IPS DF 4.7 (cell line): Measurements from ENCODE around the gene LGALS14.
"Not testable (repeated sequence)": the region's sequence is repeated elsewhere in the genome, so short reads cannot be mapped to it uniquely, and the experiment has no call there.

Source experiments
- DNase-seq: peaks from one replicate; pipeline ENCODE4 v3.0.0-alpha.2; 2013; ENCODE audit warnings: low spot score; ENCODE audit errors: extremely low read depth

LGALS14 gene, protein sequence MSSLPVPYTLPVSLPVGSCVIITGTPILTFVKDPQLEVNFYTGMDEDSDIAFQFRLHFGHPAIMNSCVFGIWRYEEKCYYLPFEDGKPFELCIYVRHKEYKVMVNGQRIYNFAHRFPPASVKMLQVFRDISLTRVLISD

DNA sequence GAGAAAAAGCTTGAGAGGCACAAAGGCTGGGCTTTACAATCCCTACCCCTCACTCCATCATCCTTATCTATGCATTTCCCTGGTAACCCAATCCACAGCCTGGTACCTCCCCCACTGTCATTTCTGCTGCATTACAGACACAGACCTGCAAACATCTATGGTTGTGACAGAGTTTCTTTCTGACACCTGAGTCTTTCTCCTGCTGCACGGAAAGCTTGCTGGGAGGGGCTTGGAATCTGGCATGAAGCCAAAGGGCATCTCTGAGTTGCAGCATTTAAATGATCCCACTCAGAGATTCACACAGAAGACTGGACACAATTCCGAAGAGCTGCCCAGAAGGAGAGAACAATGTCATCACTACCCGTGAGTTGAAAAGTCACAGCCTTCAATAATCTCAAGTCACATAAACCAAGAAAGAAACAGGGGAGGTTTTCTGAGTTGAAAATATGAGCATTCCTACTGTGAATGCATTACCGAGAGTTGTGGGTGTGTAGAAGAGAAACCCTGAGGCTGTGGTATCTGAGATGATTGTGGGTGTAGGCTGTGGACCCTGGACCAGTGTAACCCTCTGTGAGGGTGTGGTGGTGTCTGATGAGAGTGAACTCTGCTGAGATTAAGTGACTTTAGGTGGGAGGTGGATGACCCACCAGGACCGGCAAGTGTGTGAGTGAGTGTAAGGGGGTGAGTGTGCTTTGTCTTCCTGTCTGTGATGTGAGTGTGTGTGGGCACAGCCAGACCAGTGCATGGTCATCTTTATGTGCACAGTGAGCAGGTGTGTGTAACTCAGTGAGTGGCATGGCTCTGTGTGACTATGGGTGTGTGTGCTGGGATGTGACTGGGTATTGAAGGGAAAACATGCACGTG is at the start of gene LGALS14:
LGALS14 (plus strand) TSS at position 301 of the 864 bp plus-strand sequence; CDS start at position 349, 48 bp downstream.
- no peak for DNase-seq

DNA sequence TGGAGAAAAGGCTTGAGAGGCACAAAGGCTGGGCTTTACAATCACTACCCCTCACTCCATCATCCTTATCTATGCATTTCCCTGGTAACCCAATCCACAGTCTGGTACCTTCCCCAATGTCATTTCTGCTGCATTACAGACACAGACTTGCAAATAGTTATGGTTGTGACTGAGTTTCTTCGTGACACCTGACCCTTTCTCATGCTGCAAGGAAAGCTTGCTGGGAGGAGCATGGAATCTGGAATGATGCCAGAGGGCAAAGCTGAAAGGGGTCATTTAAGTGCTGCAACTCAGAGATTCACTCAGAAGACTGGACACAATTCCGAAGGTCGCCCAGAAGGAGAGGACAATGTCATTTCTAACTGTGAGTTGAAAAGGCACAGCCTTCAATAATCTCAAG is 48.7 kb upstream of the LGALS14 start, which contains the start of gene LGALS16:
LGALS16 (plus strand) TSS at position 301 of the 400 bp plus-strand sequence; CDS start at position 350, 49 bp downstream.
- DNase-seq: no peak

DNA sequence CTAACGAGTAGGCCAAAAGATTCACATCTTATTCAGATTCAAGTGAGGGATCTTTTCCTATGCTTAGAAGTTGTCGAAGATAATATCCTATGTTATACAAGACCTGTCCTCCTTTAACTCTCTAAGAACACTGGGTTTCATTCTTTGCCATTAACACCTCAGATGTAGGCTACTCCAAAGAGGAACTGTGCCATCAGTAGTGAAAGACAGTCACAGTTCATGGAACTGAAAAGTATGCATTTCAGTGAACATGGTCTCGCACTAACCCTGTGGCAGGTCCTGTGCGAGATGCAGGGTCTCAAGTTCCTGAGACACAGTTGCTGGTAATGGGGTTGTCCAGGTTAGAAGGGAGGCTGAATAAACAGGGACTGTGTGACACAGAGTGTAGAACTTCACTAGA is 44.5 kb upstream of the LGALS14 start:
- DNase-seq: no peak

DNA sequence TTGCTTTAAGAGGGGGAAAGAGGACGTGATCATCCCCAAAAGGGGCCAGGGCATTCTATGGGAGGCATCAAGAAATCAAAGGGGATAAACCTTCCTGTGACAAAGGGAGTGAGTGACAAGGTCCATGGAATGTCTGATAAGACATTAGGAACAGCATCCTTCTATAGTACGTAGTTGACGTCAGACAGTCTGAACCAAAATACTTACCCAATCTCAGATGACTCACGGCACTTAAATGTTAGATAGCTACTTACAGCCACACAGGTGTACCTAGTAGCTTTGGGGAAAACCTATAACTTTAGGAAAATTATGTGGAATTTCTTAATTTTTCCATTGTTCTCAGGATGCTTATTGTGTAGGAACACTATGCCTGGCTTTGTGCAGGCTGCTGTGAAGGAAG is 43.6 kb upstream of the LGALS14 start:
- no peak for DNase-seq

DNA sequence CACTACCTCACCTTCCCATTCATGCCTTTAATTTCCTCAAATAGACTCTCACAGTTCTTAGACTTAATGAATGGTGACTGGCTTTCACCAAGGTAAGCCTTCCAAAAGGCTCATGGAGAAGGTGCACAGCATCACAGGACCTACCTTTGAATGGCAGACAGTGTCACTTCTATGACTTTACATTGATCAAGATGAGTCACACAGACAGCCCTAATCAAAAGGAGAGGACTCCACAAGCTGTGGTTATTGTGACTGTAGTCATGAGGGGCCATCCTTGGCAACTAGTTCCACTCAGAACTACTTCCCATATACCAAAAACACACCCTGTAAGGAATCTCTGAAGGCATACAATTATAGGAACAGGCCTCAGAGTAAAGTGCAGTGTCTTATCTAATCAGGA is 42.7 kb upstream of the LGALS14 start:
- DNase-seq: no peak

DNA sequence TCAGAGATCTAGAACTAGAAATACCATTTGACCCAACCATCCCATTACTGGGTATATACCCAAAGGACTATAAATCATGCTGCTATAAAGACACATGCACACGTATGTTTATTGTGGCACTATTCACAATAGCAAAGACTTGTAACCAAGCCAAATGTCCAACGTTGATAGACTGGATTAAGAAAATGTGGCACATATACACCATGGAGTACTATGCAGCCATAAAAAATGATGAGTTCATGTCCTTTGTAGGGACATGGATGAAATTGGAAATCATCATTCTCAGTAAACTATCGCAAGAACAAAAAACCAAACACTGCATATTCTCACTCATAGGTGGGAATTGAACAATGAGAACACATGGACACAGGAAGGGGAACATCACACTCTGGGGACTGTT is 34.4 kb upstream of the LGALS14 start:
- not testable (repeated sequence) for DNase-seq

DNA sequence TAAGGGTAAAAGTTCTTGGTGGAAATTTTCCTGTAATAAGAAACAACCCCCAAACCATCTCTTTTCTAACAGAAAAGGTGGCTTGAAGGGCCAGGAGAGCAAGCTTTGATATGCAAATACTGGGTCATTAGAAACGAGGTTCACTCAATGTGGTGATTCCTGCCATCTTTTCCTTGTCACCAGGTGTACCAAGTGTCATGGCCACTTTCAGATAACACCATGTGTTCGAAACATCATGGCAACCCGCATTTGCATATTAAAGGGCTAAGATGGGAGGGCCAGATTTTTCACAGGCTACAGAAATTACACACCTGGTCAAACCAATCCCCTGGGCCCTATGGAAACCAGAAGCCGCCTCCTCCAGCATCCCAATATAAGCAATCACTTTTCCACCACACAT is 33.3 kb upstream of the LGALS14 start:
- no peak for DNase-seq

DNA sequence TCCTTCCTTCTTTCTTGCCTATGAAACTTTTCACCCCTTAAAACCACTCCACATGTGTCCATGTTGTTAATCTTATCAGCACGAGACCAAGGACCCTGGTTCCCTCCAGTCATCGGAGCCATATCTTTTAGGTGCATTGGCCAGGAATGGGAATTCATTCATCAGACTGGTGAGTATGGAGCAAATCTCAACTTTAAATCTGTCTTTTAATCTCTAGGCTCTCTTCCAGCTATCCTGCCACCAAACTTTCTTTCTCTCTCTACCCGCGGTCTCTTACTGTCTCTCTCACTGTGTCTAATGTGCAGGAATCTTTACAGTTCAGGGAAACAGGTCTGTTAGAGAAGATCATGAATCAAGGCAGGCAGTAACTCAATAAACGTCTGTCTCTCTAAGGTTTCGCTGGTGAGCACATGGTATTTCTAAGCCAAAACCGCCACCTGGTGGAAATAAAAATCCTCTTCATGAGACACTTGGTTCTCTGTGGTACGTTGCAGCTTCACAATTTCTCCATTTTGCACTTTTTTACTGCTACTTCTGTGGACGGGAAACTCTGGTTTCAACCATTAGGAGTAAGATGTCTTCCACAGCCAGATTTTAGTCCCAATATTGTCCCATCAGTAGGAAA is 32.4 kb upstream of the LGALS14 start:
- peak; percentile 58 for DNase-seq

DNA sequence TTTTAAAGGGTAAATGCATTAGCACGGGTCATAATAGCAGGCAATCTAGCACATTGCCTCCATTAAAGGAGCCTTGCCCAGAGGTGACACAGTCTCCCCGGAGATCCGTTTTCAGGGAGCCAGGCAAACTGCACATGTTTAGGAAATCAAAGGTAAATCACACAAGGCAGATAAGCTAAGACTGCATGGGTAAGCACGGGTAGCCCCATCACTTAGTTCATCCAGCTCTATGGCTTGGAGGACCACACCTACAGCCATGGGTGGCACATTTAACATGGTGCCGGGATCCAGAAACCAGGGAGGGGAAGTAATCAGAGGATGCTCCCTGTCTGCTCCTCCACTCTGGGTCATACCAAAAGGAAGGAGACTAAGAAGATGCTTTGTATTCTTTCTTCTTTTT is 31.8 kb upstream of the LGALS14 start:
- no peak for DNase-seq

DNA sequence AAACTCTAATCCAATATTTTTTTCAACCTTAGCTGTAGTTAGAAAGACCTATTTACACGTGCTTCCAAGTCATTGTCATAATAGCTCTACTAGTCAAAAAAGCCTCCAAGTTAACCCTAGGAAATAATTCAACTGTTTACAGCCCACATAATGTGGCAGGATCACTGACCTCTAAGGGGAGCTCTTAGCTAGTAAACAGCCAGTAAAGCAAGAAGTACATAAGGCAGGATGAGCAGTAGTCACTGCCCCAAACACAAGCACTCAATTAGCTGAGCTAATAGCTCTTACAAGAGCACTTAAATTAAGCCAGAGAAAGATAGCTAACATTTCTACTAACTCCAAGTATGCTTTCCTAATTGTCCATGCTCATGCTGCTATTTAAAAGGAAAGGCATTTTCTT is 30.4 kb upstream of the LGALS14 start:
- not testable (repeated sequence) for DNase-seq

DNA sequence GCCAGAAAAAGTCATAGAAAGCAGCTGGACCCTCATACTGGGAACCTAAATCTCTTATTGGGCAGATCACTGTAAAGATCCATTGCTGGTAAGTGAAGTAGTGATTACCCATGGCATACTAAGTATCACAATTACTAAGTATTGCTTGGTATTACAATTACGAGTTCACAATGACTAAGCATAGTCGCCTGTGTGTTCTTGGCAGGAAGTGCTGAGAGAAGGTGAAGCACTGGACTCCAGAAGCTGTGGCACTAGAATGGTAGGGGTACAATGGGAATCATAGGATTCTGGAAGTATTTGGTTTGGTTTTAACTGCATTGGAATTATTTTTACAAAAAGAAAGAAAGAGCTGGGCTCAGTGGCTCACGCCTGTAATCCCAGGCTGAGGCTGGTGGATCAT is 28.3 kb upstream of the LGALS14 start:
- no peak for DNase-seq

DNA sequence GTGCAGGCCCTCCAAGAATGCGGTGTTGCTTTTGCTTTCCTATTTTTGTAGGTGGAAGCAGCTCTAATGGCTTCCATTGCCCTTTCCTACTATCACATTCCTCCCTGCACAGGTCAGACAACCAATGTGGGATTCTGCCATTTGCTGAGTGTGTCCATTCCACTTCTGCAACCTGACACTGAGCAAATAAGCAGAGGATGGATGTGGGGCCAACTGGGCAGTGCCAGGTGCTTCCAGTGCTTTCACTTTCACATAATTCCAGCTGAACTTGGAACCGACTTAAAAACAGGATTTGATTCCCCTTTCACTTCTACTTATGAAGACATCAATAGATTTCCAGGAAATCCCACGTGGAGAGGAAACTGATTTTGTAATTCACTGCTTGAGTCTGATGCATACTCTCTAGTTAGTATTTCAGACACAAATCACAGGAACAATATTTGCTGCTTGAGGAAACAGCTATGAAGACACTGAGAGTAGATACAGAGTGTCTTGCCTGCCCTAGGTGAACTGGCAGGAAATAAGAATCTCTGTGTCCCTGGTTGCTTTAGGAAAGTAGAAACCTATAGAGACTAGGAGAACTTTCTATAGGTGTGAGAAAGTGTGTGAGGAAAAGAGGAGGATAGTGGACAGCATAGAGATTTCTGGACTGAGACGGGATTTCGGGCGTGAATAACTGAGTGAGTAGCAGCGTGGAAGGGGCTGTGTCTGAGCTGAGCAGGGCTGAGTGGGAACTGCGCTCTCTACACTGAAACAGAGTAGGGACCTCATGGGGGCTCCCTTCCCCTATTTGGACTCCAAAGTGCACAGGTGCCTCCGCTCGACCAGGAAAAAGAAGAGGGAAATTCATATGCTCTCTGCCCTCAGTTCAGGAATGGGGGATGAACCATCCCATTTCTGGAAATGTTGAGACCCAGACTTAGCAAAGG is 26.1 kb upstream of the LGALS14 start:
- DNase-seq: no peak

DNA sequence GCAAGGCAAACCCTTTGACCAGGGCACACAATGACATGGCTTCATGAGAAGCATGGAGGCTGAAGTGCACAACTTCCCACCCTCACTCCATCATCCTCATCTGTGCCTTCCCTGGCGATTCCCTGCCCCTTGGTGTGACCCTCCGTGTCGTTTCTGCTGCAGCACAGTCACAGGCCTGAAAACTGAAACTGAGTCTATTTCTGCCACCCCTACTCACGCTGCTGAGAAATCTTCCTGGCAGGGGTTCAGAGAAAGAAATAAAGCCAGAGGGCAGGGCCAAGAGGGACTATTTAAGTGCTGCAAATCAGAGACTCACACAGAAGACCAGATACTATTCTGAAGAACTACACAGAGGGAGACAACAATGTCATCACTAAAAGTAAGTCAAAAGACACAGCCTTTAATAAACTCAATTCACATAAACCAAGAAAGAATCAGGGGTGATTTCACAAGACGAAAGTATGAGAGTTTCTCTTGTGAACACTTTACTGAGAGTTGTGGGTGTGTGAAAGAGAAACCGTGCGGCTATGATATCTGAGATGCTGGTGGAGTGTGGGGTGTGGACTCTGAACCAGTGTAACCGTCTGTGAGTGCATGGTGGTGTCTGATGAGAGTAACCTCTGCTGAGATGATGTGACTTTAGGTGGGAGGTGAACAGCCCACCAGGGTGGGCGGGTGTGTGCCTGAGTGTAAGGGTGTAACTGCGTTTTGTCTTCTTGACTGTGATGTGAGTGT is 25.1 kb upstream of the LGALS14 start:
- DNase-seq: no peak

DNA sequence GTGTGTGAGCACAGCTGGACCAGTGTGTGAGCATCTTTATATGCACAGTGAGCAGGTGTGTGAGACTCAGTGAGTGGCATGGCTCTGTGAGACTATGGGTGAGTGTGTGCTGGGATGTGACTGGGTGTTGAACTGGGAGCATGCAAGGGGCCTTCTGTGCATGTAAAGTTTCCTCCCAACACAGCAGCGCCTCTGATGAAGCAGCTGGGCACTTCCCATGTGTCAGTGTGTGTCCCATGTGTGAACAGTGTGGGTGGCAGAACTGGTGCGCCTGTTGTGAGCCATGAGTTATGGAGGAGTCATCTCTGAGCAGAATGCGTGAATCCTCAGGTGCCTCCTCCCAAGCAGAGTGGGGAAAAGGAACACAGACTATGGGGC is 24.5 kb upstream of the LGALS14 start:
- DNase-seq: no peak

DNA sequence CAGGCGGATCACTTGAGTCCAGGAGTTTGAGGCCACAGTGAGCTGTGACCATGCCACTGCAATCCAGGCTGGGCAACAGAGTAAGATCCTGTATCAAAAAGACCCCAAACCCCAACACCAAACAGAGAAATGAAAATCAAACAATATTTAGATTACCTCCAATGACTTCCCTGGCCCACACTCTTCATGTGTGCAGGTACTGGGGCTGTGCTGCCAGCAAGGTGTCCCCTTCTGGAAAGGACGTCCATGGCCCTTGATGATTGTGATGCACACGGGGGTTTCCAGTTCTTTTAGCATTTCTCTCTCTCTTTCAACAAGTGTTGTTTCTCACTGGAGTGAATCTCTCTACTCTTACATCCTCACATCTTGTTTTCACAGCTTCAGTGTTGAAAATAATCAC is 23.7 kb upstream of the LGALS14 start:
- DNase-seq: no peak

DNA sequence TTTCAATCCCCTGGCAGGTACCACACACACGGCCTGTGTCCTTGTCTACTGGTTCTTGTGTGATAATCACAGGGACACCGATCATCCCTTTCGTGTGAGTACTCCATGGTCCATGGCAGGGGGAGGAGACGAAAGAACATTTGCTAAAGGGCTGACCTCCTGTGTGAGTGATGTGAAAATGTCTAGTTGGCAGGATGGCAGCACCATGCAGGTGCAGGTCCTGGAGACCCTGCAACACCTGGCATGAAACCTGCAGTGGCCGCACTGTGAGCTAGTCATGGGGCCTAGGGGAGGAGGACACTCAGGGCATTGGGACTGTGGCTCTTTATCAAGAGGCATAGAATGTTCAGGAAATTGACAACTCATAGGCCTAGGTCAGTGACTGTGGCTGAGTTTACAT is 22.9 kb upstream of the LGALS14 start:
- DNase-seq: no peak

DNA sequence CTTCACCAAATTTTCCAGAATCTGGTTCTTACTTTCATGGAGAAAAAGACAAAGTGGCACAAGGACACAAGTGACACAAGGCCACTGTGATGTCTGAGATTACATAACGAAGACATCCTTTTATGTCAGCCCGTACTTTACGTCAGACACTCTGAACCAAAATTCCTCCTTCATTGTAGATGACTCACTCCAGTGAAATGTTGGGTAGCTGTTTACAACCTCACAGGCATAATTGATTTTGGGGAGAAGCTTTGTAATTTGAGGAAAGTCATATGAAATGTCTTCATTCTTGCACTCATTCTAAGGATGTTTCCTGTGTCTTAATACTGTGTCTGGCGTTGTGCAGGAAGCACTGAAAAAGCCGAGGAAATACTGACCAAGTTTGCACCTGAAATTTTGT is 20.0 kb upstream of the LGALS14 start:
- DNase-seq: no peak

DNA sequence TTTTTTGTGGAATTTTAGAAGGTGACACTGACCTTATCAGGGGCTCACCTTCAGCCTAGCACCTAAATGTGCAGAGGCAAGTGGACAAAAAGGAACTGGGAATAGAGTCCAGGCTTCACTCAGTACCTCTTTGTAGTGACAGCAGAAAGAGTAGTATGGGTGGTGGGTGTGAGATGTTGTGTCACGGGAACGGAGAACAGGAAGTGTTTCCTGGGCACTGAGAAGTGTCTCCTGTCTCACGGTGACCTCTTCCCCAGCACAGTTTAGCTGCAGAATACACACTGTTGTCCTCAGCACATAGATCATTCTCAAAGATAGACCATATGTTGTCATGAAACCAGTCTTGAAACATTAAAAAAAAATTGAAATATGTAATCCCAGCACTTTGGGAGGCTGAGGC is 17.5 kb upstream of the LGALS14 start:
- DNase-seq: no peak

DNA sequence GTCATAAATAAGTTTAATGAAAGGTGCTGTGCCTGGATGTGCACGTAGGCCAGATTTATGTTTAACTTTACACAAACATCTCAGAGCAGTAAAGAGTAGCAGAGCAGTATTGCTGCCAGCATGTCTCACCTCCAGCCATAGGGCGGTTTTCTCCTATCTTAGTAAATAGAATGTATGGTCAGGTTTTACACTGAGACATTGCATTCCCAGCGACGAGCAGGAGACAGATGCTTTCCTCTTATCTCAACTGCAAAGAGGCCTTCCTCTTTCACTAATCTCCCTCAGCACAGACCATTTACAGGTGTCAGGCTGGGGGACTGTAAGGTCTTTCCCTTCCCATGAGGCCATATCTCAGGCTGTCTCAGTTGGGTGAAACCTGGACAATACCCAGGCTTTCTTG is 15.6 kb upstream of the LGALS14 start:
- not testable (repeated sequence) for DNase-seq

DNA sequence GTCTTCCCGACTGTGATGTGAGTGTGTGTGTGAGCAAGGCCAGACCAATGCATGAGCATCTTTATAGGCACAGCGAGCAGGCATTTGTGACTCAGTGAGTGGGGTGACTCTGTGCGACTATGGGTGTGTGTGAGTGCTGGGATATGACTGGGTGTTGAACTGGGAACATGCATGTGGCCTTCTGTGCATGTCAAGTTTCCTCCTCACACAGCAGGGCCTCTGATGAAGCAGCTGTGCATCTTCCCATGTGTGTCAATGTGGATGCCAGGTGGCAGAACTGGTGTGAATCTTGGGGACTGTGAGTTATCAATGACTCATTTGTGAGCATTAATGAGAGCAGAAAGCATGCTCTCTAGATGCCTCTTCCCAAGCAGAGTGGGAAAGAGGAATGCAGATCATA is 12.1 kb upstream of the LGALS14 start:
- no peak for DNase-seq

DNA sequence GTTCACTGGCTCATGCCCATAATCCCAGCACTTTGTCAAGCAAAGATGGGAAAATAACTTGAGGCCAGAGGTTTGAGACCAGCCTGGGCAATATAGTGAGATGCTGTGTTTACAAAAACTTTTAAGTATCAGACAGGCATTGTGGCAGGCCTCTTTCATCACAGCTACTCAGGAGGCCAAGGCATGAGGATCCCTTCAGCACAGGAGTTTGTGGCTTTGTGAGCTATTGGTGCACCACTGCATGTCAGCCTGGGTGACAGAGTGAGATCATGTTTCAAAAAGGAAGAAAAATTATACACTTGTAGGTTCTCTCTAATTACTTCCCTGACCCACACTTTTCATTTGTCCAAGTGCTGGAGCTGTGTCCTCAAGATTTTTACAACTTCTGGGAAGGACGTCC is 11.5 kb upstream of the LGALS14 start:
- no peak for DNase-seq
